Stimulated activated CD4-positive, alpha-beta T cell treated with anti-CD3 and anti-CD28 coated beads, Interleukin-1b, Interleukin-23, amount 100 ng/mL, for 1 hour (primary cell): Measurements from ENCODE around the gene ZNF284.
A peak's percentile ranks its signal among the peaks of the same experiment; 100 is the strongest.
"Not testable (repeated sequence)": the region's sequence is repeated elsewhere in the genome, so short reads cannot be mapped to it uniquely, and the experiment has no call there.

Experiments used
- DNase-seq, 2 donors: peaks; one replicate each; pipeline ENCODE4 v3.0.0-alpha.2; 2020; ENCODE audit warnings: low read depth in 2 of 2

The ZNF284 gene

DNA sequence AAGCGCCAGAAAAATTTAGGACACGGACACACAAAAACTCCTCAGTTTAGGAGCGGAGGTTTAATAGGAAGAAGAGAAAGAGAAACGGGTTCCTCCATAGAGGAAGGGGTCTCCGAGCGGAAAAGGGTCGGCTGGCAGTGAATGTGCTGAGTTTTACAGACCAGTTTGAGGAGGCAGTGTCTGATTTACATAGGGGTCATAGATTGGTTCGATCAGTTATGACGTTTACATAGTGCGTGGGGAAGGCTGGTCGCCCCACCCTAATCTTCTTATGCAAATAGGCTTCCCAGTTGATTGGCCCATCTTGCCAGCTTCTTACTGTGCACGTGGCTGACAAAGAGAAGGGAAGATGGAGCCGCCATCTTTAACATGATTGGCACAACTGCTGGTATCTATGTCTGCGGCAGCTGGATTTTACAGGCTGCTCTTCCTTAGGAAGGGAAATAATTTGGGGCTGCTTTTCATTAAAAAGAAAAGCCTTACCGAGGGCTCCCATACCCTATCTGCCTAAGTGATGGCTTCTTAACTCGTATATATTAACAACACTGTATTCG is 40.0 kb downstream of the ZNF284 start:
- no peak for DNase-seq

DNA sequence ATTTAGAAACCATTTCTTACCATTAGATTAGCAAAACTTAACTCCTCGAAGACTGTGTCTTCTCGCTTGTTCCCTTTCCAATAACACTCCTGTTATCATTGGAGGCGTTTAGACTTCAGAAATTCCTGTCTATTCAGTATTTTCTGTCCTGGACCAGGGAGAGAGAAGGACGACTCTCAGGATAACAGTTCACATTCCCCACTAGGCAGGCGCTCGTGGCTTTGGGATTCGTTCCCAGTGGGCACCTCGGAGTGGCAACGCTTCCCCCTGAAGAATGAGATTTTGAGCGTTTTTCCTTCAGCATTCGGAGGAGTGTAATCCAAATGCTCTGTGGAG is 40.8 kb downstream of the ZNF284 start:
- no peak for DNase-seq

GRCh38 chr19:44113138-44113783 is 41.3 kb downstream of the ZNF284 start, which contains the start of gene ZNF225:
Gene ZNF225, plus strand, starts transcription at chr19:44113399. Its CDS starts 2,429 bp downstream, at chr19:44115828.
- DNase-seq, result peak; percentile 56 to 59

- no peak for DNase-seq
These were observed 41.9 kb downstream of the ZNF284 start for GRCh38 chr19:44113784-44114390.

- not testable (repeated sequence) for DNase-seq
These were observed 49.2 kb downstream of the ZNF284 start for GRCh38 chr19:44121162-44121561.

- DNase-seq, result no peak
These were observed 60.0 kb downstream of the ZNF284 start for GRCh38 chr19:44131955-44132354.
